Spleen (tissue), 7 donors: ENCODE results near the gene PCARE.

Experiments used
- CTCF ChIP-seq, 11 experiments: fragments of 200-600 bp in 7 of 11; fragments of 450-650 bp in 4 of 11; sonication (generic) in 4 of 11; IDR thresholded peaks in 8 of 11; conservative IDR thresholded peaks in 3 of 11; 1 replicate in 7 of 11; 2 replicates in 4 of 11; pipeline versions ENCODE4 v1.4.0 to v1.8.0; 2016 to 2021; ENCODE audit warnings: antibody characterized with exemption in 11 of 11, inconsistent platforms in 4 of 11, mild to moderate bottlenecking in 1 of 11
- POLR2A ChIP-seq, 3 donors: fragments of 450-650 bp; IDR thresholded peaks; one replicate each; pipeline ENCODE4 v1.5.1; 2017; ENCODE audit warnings: antibody characterized with exemption in 3 of 3, mild to moderate bottlenecking in 1 of 3
- donor health status: DM: no; HTN: no; CAD: no; lungs with moderate emphysema.
- donor health status: DM: no; HTN: no; CAD: no.
- donor health status: DM: no; HTN: no; CAD: no.

- TF ChIP-seq CTCF (IDR thresholded peaks at IDR 0.05 in 8 of 11, conservative IDR thresholded peaks at IDR 0.05 in 3 of 11), result no peak
- TF ChIP-seq POLR2A (IDR thresholded peaks at IDR 0.05), result no peak
Measured at GRCh38 chr2:29112379-29112778, 38.1 kb upstream of the PCARE start.
